ENCODE data around the gene FMNL2.

DNA sequence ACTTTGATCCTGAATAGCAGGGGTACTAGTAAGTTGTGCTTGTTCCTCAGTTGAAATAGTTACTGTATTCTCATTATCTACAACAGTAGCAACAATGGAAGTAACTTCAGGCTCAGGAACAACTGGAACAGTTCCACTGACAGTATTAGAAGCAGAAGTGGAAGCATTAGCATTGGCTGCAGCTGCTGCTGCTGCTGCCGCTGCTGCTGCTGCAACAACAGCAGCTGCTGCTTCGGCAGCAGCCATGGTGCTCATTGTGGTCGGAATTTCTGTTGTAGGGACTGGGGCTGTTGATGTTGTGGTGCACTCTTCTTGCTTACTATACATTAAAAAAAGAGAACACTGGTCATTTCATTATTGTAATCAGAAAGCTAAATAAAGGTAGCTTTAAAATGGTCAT is 341.5 kb downstream of the FMNL2 start:
- TF ChIP-seq, protein P1, sequence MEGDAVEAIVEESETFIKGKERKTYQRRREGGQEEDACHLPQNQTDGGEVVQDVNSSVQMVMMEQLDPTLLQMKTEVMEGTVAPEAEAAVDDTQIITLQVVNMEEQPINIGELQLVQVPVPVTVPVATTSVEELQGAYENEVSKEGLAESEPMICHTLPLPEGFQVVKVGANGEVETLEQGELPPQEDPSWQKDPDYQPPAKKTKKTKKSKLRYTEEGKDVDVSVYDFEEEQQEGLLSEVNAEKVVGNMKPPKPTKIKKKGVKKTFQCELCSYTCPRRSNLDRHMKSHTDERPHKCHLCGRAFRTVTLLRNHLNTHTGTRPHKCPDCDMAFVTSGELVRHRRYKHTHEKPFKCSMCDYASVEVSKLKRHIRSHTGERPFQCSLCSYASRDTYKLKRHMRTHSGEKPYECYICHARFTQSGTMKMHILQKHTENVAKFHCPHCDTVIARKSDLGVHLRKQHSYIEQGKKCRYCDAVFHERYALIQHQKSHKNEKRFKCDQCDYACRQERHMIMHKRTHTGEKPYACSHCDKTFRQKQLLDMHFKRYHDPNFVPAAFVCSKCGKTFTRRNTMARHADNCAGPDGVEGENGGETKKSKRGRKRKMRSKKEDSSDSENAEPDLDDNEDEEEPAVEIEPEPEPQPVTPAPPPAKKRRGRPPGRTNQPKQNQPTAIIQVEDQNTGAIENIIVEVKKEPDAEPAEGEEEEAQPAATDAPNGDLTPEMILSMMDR (IDR thresholded peaks at IDR 0.05): no peak
- no peak for TF ChIP-seq POLR2A (IDR thresholded peaks at IDR 0.05)
- no peak for TF ChIP-seq EP300 (IDR thresholded peaks at IDR 0.05)
- no peak for TF ChIP-seq POLR2AphosphoS5 (IDR thresholded peaks at IDR 0.05)

Data from stomach (tissue), 4 donors.